HEK293 (cell line): Measurements from ENCODE around the gene ADCY3.

Source experiments
- CTCF ChIA-PET: fragments of 350-600 bp; formaldehyde crosslinking; extraction: SDS; loops from one replicate; lab custom pipeline; 2021; ENCODE audit warnings: antibody characterized with exemption; lab: Yijun Ruan, JAX
- POLR2A ChIA-PET: fragments of 300-600 bp; formaldehyde crosslinking; extraction: SDS; loops from one replicate; lab custom pipeline; 2020; ENCODE audit warnings: antibody characterized with exemption, inconsistent platforms; lab: Yijun Ruan, JAX
- H3K27ac ChIP-seq: fragments of 200-500 bp; sonication (Bioruptor generic); 2 replicates; pipeline ENCODE4 v1.5.1; 2014; ENCODE audit warnings: low read depth, low read length, control low read depth, inconsistent platforms; ENCODE audit errors: extremely low read depth
- H3K36me3 ChIP-seq, 2 experiments: fragments of 200-500 bp in 1 of 2; sonication (Bioruptor generic) in 1 of 2; 1 replicate in 1 of 2; 2 replicates in 1 of 2; pipeline ENCODE4 v1.5.1; 2014 to 2017; ENCODE audit warnings: inconsistent platforms in 2 of 2, low read length in 2 of 2; ENCODE audit not compliant: control insufficient read depth in 2 of 2, insufficient read depth in 1 of 2
- H3K4me1 ChIP-seq: fragments of 200-500 bp; sonication (Bioruptor generic); 2 replicates; pipeline ENCODE4 v1.5.1; 2014; ENCODE audit warnings: mild to moderate bottlenecking, low read length, inconsistent platforms; ENCODE audit not compliant: control insufficient read depth, insufficient read depth
- H3K4me3 ChIP-seq: 2 replicates; pipeline ENCODE4 v1.5.1; 2011; ENCODE audit warnings: low read depth, mild to moderate bottlenecking, control low read depth, low read length, moderate library complexity
- H3K9me3 ChIP-seq: fragments of 200-500 bp; sonication (Bioruptor generic); 2 replicates; pipeline ENCODE4 v1.5.1; 2014; ENCODE audit warnings: low read depth, low read length, inconsistent platforms; ENCODE audit not compliant: control insufficient read depth, insufficient read depth
- EGR2 ChIP-seq: fragments of 450-650 bp; formaldehyde crosslinking; IDR thresholded peaks from 2 replicates; pipeline ENCODE4 v1.5.1; 2016; ENCODE audit warnings: low read depth, missing biosample characterization, missing genetic modification characterization
- RBAK ChIP-seq: fragments of 450-650 bp; formaldehyde crosslinking; IDR thresholded peaks from 2 replicates; pipeline ENCODE4 v1.5.1; 2016; ENCODE audit warnings: missing biosample characterization, missing genetic modification characterization
- SALL2 ChIP-seq: fragments of 450-650 bp; formaldehyde crosslinking; IDR thresholded peaks from 2 replicates; pipeline ENCODE4 v1.5.0; 2017; ENCODE audit warnings: missing biosample characterization, mild to moderate bottlenecking, missing genetic modification characterization, borderline replicate concordance
- SCRT1 ChIP-seq: fragments of 450-650 bp; formaldehyde crosslinking; IDR thresholded peaks from 2 replicates; pipeline ENCODE4 v1.5.1; 2016; ENCODE audit warnings: missing biosample characterization, missing genetic modification characterization, borderline replicate concordance
- SETDB1 ChIP-seq: IDR thresholded peaks from one replicate; pipeline ENCODE4 v1.6.1; 2017; ENCODE audit warnings: mild to moderate bottlenecking, low read length, moderate library complexity, mixed read lengths; ENCODE audit not compliant: insufficient read length
- ZFP3 ChIP-seq: fragments of 450-650 bp; formaldehyde crosslinking; IDR thresholded peaks from 2 replicates; pipeline ENCODE4 v1.5.1; 2016; ENCODE audit warnings: low read depth, missing biosample characterization, missing genetic modification characterization
- ZNF302 ChIP-seq: fragments of 450-650 bp; formaldehyde crosslinking; IDR thresholded peaks from 2 replicates; pipeline ENCODE4 v1.5.1; 2016; ENCODE audit warnings: missing biosample characterization, missing genetic modification characterization, low read depth
- ZNF37A ChIP-seq: fragments of 450-650 bp; IDR thresholded peaks from 2 replicates; pipeline ENCODE4 v1.5.1; 2018; ENCODE audit warnings: missing biosample characterization, missing genetic modification characterization
- ZNF473 ChIP-seq: fragments of 450-650 bp; formaldehyde crosslinking; IDR thresholded peaks from 2 replicates; pipeline ENCODE4 v1.5.1; 2017; ENCODE audit warnings: missing biosample characterization, missing genetic modification characterization
- ZNF521 ChIP-seq: fragments of 450-650 bp; formaldehyde crosslinking; IDR thresholded peaks from 2 replicates; pipeline ENCODE4 v1.5.1; 2017; ENCODE audit warnings: missing biosample characterization, mild to moderate bottlenecking, missing genetic modification characterization
- ZNF571 ChIP-seq: fragments of 450-650 bp; formaldehyde crosslinking; IDR thresholded peaks from 2 replicates; pipeline ENCODE4 v1.5.0; 2017; ENCODE audit warnings: missing biosample characterization, missing genetic modification characterization
- ZNF707 ChIP-seq: fragments of 450-650 bp; formaldehyde crosslinking; IDR thresholded peaks from 2 replicates; pipeline ENCODE4 v1.5.1; 2016; ENCODE audit warnings: missing biosample characterization, missing genetic modification characterization
- ZNF768 ChIP-seq: fragments of 450-650 bp; formaldehyde crosslinking; IDR thresholded peaks from 2 replicates; pipeline ENCODE4 v1.5.1; 2018; ENCODE audit warnings: missing biosample characterization, mild to moderate bottlenecking, missing genetic modification characterization
- ZSCAN23 ChIP-seq: fragments of 450-650 bp; formaldehyde crosslinking; IDR thresholded peaks from 2 replicates; pipeline ENCODE4 v1.5.1; 2016; ENCODE audit warnings: missing biosample characterization, missing genetic modification characterization
- TF ChIP-seq, protein P1 (sequence below): fragments of 450-650 bp; formaldehyde crosslinking; IDR thresholded peaks from 2 replicates; pipeline ENCODE4 v1.5.1; 2016; ENCODE audit warnings: missing biosample characterization, missing genetic modification characterization
- TF ChIP-seq, protein P2 (sequence below): fragments of 450-650 bp; formaldehyde crosslinking; IDR thresholded peaks from 2 replicates; pipeline ENCODE4 v1.5.1; 2016; ENCODE audit warnings: missing biosample characterization, missing genetic modification characterization, borderline replicate concordance
- TF ChIP-seq, protein P3 (sequence below): fragments of 450-650 bp; formaldehyde crosslinking; IDR thresholded peaks from 2 replicates; pipeline ENCODE4 v1.5.1; 2016; ENCODE audit warnings: missing biosample characterization, missing genetic modification characterization, low read depth
- TF ChIP-seq, protein P4 (sequence below): fragments of 450-650 bp; formaldehyde crosslinking; IDR thresholded peaks from 2 replicates; pipeline ENCODE4 v1.5.1; 2017; ENCODE audit warnings: missing biosample characterization, missing genetic modification characterization
- TF ChIP-seq, protein P5 (sequence below): fragments of 450-650 bp; formaldehyde crosslinking; IDR thresholded peaks from 2 replicates; pipeline ENCODE4 v1.5.1; 2016; ENCODE audit warnings: missing biosample characterization, missing genetic modification characterization

ADCY3 gene

DNA sequence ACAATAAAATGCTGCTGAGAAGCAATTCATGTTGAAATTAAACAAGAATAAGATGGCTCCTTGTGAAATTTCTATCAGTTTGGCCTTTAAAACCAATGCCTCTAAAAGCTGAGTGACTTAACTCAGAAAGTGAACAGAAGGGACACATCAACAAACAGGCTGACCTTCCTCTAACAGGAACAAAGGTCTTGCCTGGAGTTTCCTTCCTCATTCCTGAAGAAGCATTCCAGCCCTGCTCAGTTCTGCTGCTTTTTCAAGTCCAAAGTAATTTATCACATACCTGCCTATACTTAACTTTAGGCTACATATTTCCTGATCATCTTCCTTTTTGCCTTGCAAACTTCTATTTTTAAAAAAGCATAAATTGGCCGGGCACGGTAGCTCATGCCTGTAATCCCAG is 140.9 kb downstream of the ADCY3 start:
- H3K4me3 ChIP-seq: no peak overlapping the region
- ChIA-PET CTCF (interaction anchor here (1.1 to 1.3 kb wide), 3 partner anchors 12 to 369 kb away, joined by 4 to 5 read pairs (median 4); partner anchors contain the start of genes CENPO and PTRHD1), POLR2A (interaction anchor here (1.3 kb wide), 1 partner anchor 13 kb away, joined by 5 read pairs; the partner anchor contains the start of genes CENPO and PTRHD1)
- no peaks in the 10 kb centered on the region for H3K36me3 ChIP-seq
- H3K9me3 ChIP-seq: no peaks in the 10 kb centered on the region
- no peak overlapping the region for H3K27ac ChIP-seq
- TF ChIP-seq, protein P1, sequence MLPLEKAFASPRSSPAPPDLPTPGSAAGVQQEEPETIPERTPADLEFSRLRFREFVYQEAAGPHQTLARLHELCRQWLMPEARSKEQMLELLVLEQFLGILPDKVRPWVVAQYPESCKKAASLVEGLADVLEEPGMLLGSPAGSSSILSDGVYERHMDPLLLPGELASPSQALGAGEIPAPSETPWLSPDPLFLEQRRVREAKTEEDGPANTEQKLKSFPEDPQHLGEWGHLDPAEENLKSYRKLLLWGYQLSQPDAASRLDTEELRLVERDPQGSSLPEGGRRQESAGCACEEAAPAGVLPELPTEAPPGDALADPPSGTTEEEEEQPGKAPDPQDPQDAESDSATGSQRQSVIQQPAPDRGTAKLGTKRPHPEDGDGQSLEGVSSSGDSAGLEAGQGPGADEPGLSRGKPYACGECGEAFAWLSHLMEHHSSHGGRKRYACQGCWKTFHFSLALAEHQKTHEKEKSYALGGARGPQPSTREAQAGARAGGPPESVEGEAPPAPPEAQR (tag by site-specific recombination): no peak
- no peak for TF ChIP-seq EGR2 (tag by site-specific recombination)
- TF ChIP-seq ZNF571 (tag by site-specific recombination): no peak
- TF ChIP-seq ZFP3 (tag by site-specific recombination): no peak
- no peak for TF ChIP-seq ZSCAN23 (tag by site-specific recombination)
- no peak for TF ChIP-seq ZNF473
- TF ChIP-seq ZNF521 (tag by site-specific recombination): no peak
- TF ChIP-seq SETDB1: no peak
- TF ChIP-seq ZNF707: no peak
- TF ChIP-seq, protein P2, sequence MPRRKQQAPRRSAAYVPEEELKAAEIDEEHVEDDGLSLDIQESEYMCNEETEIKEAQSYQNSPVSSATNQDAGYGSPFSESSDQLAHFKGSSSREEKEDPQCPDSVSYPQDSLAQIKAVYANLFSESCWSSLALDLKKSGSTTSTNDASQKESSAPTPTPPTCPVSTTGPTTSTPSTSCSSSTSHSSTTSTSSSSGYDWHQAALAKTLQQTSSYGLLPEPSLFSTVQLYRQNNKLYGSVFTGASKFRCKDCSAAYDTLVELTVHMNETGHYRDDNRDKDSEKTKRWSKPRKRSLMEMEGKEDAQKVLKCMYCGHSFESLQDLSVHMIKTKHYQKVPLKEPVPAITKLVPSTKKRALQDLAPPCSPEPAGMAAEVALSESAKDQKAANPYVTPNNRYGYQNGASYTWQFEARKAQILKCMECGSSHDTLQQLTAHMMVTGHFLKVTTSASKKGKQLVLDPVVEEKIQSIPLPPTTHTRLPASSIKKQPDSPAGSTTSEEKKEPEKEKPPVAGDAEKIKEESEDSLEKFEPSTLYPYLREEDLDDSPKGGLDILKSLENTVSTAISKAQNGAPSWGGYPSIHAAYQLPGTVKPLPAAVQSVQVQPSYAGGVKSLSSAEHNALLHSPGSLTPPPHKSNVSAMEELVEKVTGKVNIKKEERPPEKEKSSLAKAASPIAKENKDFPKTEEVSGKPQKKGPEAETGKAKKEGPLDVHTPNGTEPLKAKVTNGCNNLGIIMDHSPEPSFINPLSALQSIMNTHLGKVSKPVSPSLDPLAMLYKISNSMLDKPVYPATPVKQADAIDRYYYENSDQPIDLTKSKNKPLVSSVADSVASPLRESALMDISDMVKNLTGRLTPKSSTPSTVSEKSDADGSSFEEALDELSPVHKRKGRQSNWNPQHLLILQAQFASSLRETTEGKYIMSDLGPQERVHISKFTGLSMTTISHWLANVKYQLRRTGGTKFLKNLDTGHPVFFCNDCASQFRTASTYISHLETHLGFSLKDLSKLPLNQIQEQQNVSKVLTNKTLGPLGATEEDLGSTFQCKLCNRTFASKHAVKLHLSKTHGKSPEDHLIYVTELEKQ (tag by site-specific recombination): no peak
- TF ChIP-seq, protein P3, sequence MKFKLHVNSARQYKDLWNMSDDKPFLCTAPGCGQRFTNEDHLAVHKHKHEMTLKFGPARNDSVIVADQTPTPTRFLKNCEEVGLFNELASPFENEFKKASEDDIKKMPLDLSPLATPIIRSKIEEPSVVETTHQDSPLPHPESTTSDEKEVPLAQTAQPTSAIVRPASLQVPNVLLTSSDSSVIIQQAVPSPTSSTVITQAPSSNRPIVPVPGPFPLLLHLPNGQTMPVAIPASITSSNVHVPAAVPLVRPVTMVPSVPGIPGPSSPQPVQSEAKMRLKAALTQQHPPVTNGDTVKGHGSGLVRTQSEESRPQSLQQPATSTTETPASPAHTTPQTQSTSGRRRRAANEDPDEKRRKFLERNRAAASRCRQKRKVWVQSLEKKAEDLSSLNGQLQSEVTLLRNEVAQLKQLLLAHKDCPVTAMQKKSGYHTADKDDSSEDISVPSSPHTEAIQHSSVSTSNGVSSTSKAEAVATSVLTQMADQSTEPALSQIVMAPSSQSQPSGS (tag by site-specific recombination): no peak
- no peaks in the 10 kb centered on the region for H3K4me1 ChIP-seq

DNA sequence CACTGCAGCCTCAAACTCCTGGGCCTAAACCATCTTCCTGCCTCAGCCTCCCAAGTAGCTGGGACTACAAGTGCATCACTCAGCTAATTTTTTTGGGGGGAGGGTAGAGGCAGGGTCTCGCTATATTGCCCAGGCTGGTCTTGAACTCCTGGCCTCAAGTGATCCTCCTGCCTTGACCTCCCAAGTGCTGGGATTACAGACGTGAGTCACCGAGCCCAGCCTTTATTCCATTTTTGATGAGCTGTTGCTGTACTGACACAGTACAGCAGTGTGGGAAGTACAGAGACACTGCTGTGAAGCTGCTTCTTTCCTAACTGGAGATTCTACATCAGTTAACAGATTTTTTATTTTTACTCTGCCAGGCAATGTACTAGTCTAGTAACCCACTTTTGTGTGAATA is 145.7 kb downstream of the ADCY3 start:
- TF ChIP-seq SCRT1 (tag by site-specific recombination) (no peak), RBAK (tag by site-specific recombination) (no peak), SALL2 (tag by site-specific recombination) (no peak), ZNF302 (no peak), ZNF37A (no peak), ZNF768 (tag by site-specific recombination) (no peak)
- TF ChIP-seq, protein P4, sequence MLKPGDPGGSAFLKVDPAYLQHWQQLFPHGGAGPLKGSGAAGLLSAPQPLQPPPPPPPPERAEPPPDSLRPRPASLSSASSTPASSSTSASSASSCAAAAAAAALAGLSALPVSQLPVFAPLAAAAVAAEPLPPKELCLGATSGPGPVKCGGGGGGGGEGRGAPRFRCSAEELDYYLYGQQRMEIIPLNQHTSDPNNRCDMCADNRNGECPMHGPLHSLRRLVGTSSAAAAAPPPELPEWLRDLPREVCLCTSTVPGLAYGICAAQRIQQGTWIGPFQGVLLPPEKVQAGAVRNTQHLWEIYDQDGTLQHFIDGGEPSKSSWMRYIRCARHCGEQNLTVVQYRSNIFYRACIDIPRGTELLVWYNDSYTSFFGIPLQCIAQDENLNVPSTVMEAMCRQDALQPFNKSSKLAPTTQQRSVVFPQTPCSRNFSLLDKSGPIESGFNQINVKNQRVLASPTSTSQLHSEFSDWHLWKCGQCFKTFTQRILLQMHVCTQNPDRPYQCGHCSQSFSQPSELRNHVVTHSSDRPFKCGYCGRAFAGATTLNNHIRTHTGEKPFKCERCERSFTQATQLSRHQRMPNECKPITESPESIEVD (tag by site-specific recombination): no peak
- TF ChIP-seq, protein P5, sequence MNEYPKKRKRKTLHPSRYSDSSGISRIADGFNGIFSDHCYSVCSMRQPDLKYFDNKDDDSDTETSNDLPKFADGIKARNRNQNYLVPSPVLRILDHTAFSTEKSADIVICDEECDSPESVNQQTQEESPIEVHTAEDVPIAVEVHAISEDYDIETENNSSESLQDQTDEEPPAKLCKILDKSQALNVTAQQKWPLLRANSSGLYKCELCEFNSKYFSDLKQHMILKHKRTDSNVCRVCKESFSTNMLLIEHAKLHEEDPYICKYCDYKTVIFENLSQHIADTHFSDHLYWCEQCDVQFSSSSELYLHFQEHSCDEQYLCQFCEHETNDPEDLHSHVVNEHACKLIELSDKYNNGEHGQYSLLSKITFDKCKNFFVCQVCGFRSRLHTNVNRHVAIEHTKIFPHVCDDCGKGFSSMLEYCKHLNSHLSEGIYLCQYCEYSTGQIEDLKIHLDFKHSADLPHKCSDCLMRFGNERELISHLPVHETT (tag by site-specific recombination): no peak
- ChIA-PET POLR2A (no interaction called here), CTCF (interaction anchor here (0.9 kb wide), 1 partner anchor 19 kb away, joined by 4 read pairs; the partner anchor contains the start of genes CENPO and PTRHD1)
- H3K4me3 ChIP-seq: no peak overlapping the region
- H3K27ac ChIP-seq: no peak overlapping the region
- no peaks in the 10 kb centered on the region for H3K9me3 ChIP-seq
- H3K36me3 ChIP-seq: peaks cover 0 to 8% of the 10 kb centered on the region in 2 experiments; a peak in 1 of 3 replicates
- no peaks in the 10 kb centered on the region for H3K4me1 ChIP-seq
